Naive thymus-derived CD4-positive, alpha-beta T cell (primary cell): ENCODE results near the gene TYMP. TPM values are rescaled to one million over a fixed set of nuclear protein-coding genes. Genes with fewer than 3 reads are reported as not detected.
A peak's percentile ranks its signal among the peaks of the same experiment; 100 is the strongest.

Experiments
- ATAC-seq: fragments of 150-1000 bp; cut with Tn5 transposase; 2 replicates; pipeline ENCODE4 v1.10.0; 2021; ENCODE audit warnings: mild to moderate bottlenecking, moderate library complexity
- CTCF ChIA-PET: fragments of 350-600 bp; sonication (Branson Sonifier 250); formaldehyde crosslinking; loops from one replicate; lab custom pipeline; 2021; ENCODE audit warnings: antibody characterized with exemption; lab: Charles Lee
- POLR2A ChIA-PET: fragments of 350-600 bp; sonication (Branson Sonifier 250); formaldehyde crosslinking; loops from one replicate; lab custom pipeline; 2021; ENCODE audit warnings: antibody characterized with exemption, inconsistent platforms; lab: Charles Lee
- DNase-seq, 9 donors: peaks; one replicate each; pipeline versions ENCODE4 v3.0.0 to v3.0.0-alpha.2; 2020 to 2022; ENCODE audit warnings: mixed read lengths in 1 of 9
- H3K27ac ChIP-seq: one replicate; pipeline ENCODE4 v1.7.0; 2013; ENCODE audit warnings: mild to moderate bottlenecking, low read depth, low read length, moderate library complexity
- H3K27me3 ChIP-seq, 2 donors: one replicate each; pipeline ENCODE4 v1.7.0; 2013; ENCODE audit warnings: low read length in 2 of 2, mild to moderate bottlenecking in 2 of 2, moderate library complexity in 2 of 2; ENCODE audit not compliant: control insufficient read depth in 2 of 2, insufficient read depth in 2 of 2
- H3K36me3 ChIP-seq, 3 experiments: 1 replicate in 2 of 3; 2 replicates in 1 of 3; pipeline ENCODE4 v1.7.0; 2013; ENCODE audit warnings: low read length in 3 of 3, mild to moderate bottlenecking in 3 of 3, moderate library complexity in 1 of 3; ENCODE audit not compliant: insufficient read depth in 3 of 3, control insufficient read depth in 2 of 3
- H3K4me1 ChIP-seq, 2 donors: one replicate each; pipeline ENCODE4 v1.7.0; 2013; ENCODE audit warnings: low read length in 2 of 2, mild to moderate bottlenecking in 2 of 2, moderate library complexity in 1 of 2; ENCODE audit not compliant: control insufficient read depth in 2 of 2, insufficient read depth in 2 of 2
- H3K4me3 ChIP-seq: 2 replicates; pipeline ENCODE4 v1.7.0; 2013; ENCODE audit warnings: mild to moderate bottlenecking, low read length
- H3K9me3 ChIP-seq, 3 experiments: 1 replicate in 2 of 3; 2 replicates in 1 of 3; pipeline ENCODE4 v1.7.0; 2013; ENCODE audit warnings: low read length in 3 of 3; ENCODE audit not compliant: control insufficient read depth in 2 of 3
- H3K27ac Mint-ChIP-seq, 9 donors: one replicate each; pipeline ENCODE4 v1.8.0; 2020 to 2022; ENCODE audit warnings: mixed read lengths in 9 of 9, mild to moderate bottlenecking in 8 of 9, moderate library complexity in 5 of 9, inconsistent platforms in 2 of 9
- H3K27me3 Mint-ChIP-seq, 5 donors: one replicate each; pipeline ENCODE4 v1.8.0; 2021 to 2022; ENCODE audit warnings: mixed read lengths in 5 of 5, mild to moderate bottlenecking in 1 of 5
- H3K36me3 Mint-ChIP-seq, 5 donors: one replicate each; pipeline ENCODE4 v1.8.0; 2020 to 2022; ENCODE audit warnings: mixed read lengths in 5 of 5, mild to moderate bottlenecking in 3 of 5, inconsistent platforms in 1 of 5
- H3K4me1 Mint-ChIP-seq, 7 donors: one replicate each; pipeline ENCODE4 v1.8.0; 2020 to 2022; ENCODE audit warnings: mixed read lengths in 7 of 7, mild to moderate bottlenecking in 3 of 7, inconsistent platforms in 1 of 7
- H3K4me3 Mint-ChIP-seq, 10 donors: one replicate each; pipeline ENCODE4 v1.8.0; 2020 to 2022; ENCODE audit warnings: mild to moderate bottlenecking in 10 of 10, mixed read lengths in 10 of 10, moderate library complexity in 6 of 10, inconsistent platforms in 2 of 10
- H3K9me3 Mint-ChIP-seq, 11 donors: one replicate each; pipeline ENCODE4 v1.8.0; 2020 to 2022; ENCODE audit warnings: mixed read lengths in 11 of 11, mild to moderate bottlenecking in 4 of 11, inconsistent platforms in 1 of 11, moderate library complexity in 1 of 11
- intact Hi-C, 2 donors: fragments of 100-400 bp; cut with micrococcal nuclease; formaldehyde crosslinking; loops; one replicate each; pipeline ENCODE4 v1.15.1; 2023
- polyA plus RNA-seq, 2 donors: library from polyadenylated mRNA; unstranded; fragments of 300-500 nt; fragmentation: Illumina TruSeq; gene quantifications; one replicate each; pipeline ENCODE4 v1.2.3, GENCODE V29; 2021
- total RNA-seq, 6 experiments: library from RNA in 5 of 6; stranded (reverse) in 5 of 6; gene quantifications; 1 replicate in 5 of 6; 2 replicates in 1 of 6; pipeline ENCODE4 v1.2.3 and lab custom pipeline; 2021 to 2026

The TYMP gene
- total and polyA plus RNA-seq, 7 experiments from 2014 or later: 2.7 to 161 (median 7.9) TPM

- Mint-ChIP-seq H3K4me1 (peaks cover 14 to 33% (median 27%) of the 10 kb centered on the region in 7 donors), H3K4me3 (peak within 1 kb of the TSS; percentile 88 to 97 (median 94)), H3K9me3 (no peaks in the 10 kb centered on the region), H3K36me3 (peaks cover 0 to 7% (median 0%) of the 10 kb centered on the region in 5 donors), H3K27me3 (no peaks in the 10 kb centered on the region), H3K27ac (peak within 1 kb of the TSS; percentile 89 to 99 (median 98))
- peaks cover 0 to 42% (median 7%) of the 10 kb centered on the region in 3 experiments for H3K36me3 ChIP-seq
- peak; percentile 86 for ATAC-seq
- peak within 1 kb of the TSS; percentile 99 for H3K27ac ChIP-seq
- POLR2A ChIA-PET: interaction anchor here (0.6 to 6.2 kb wide), 27 partner anchors 10 to 548 kb away, joined by 3 to 116 read pairs (median 4); partner anchors contain the start of genes CHKB, KLHDC7B, PIM3 and SCO2
- H3K4me3 ChIP-seq: peak within 1 kb of the TSS; percentile 91
- CTCF ChIA-PET: interaction anchor here (1.1 to 2.0 kb wide), 8 partner anchors 10 to 256 kb away, joined by 3 to 25 read pairs (median 5); partner anchors contain the start of genes HDAC10 and SCO2
- peak; percentile 95 to 99 (median 97) for DNase-seq
- intact Hi-C loops: loop anchor here (1.0 to 10.0 kb wide), 15 partner anchors 17 to 317 kb away; partner anchors contain the start of genes CHKB (in 2 of the 2), MAPK11 (in 2 of the 2), SCO2 (in 2 of the 2) and SBF1 (in 1 of the 2)
- H3K9me3 ChIP-seq: no peaks in the 10 kb centered on the region
- H3K27me3 ChIP-seq: no peaks in the 10 kb centered on the region
- peaks cover 19 to 26% of the 10 kb centered on the region in 2 donors for H3K4me1 ChIP-seq
Observed at GRCh38 chr22:50507991-50508884, 21.6 kb downstream of the TYMP start, which contains the start of gene NCAPH2. Gene NCAPH2, plus strand, starts transcription at chr22:50508224. Its CDS starts 114 bp downstream, at chr22:50508338.

DNA sequence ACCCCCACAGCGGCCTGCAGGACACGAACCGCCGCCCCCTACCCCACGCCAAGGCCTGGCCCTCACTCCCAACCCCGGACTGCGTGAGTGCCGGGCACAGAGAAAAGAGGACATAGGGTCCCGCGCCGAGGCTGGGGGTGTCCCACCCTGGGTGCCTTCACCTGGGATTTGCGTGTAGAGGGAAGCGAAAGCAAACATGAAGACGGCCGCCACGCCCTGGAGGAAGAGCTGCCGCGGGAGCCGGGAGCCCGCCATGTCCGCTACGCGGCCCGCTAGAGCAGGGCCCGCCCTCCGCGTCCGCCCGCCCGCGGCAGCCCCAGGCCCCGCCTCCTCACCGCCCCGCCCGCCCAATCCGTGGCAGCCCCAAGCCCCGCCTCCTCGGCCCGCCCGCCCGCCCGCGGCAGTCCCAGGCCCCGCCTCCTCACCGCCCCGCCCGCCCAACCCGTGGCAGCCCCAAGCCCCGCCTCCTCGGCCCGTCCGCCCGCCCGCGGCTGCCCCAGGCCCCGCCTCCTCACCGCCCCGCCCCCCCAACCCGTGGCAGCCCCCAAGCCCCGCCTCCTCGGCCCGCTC lies 22.3 kb downstream of the TYMP start, which contains the start of gene LMF2:
TSS of gene LMF2 (minus strand) at position 282 of the 570 bp plus-strand sequence. CDS start at position 255, 27 bp downstream.
- Mint-ChIP-seq H3K27me3 (no peaks in the 10 kb centered on the region), H3K4me1 (peaks cover 12 to 28% (median 23%) of the 10 kb centered on the region in 7 donors), H3K4me3 (peak within 1 kb of the TSS; percentile 88 to 97 (median 94)), H3K36me3 (peaks cover 0 to 7% (median 0%) of the 10 kb centered on the region in 5 donors), H3K9me3 (no peaks in the 10 kb centered on the region), H3K27ac (peak within 1 kb of the TSS; percentile 89 to 99 (median 98))
- Histone ChIP-seq H3K4me3 (peak within 1 kb of the TSS; percentile 91), H3K36me3 (peaks cover 0 to 42% (median 7%) of the 10 kb centered on the region in 3 experiments), H3K9me3 (no peaks in the 10 kb centered on the region), H3K27ac (peak within 1 kb of the TSS; percentile 99), H3K27me3 (no peaks in the 10 kb centered on the region), H3K4me1 (peaks cover 19 to 26% of the 10 kb centered on the region in 2 donors)
- intact Hi-C loops: loop anchor here (1.0 to 10.0 kb wide), 5 partner anchors 32 to 233 kb away; partner anchors contain the start of genes MAPK11 (in 1 of the 2) and SBF1 (in 1 of the 2)
- ChIA-PET CTCF (interaction anchor here (1.1 to 2.0 kb wide), 6 partner anchors 10 to 256 kb away, joined by 3 to 25 read pairs (median 6); partner anchors contain the start of genes HDAC10 and SCO2), POLR2A (interaction anchor here (0.7 to 6.2 kb wide), 21 partner anchors 10 to 547 kb away, joined by 3 to 116 read pairs (median 5); partner anchors contain the start of genes CHKB, PIM3, SCO2 and SYCE3)
- ATAC-seq (peak; percentile 82), DNase-seq (peak; percentile 83 to 94 (median 90))

DNA sequence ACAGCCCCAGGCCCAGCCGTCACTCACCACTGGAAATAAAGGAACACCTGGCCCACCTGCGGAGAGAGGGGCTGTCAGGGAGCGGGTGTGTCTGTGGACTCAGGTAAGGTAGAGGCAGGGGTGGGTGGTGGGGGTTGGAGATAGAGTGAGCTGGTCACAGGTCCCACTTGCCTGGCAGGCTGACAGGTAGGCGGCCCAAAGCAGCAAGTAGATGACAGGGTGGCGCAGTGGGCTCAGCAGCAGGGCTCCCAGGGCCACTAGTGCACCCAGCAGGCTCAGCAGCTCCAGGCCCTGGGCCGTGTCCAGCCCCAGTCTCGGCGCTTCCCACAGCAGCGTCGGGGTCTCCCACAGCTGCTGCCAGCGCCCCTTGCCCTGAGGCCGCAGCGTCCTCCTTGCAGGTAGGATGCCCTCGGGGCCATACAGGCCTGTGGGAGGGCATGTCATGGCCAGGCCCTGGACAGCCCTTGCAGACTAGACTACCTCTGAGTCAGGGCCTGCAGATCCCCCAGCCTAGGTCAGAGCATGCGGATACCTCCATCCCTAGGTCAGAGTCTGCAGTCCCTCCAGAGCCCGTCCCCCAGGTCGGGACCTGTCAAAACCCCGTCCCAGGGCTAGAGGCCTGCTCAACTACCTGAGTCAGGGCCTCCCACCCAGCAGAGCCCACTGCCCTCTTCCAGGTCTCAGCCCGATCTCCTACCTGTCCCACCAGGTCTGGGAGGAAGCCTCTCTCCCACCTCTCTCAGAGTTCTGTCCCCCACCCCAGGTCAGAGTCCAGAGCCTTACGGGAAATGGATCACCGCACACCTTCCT lies 23.0 kb downstream of the TYMP start:
- H3K4me1 ChIP-seq: peaks cover 19 to 26% of the 10 kb centered on the region in 2 donors
- peaks cover 12 to 22% (median 16%) of the 10 kb centered on the region in 7 donors for H3K4me1 Mint-ChIP-seq
- peak overlapping the region; percentile 91 for H3K4me3 ChIP-seq
- ChIA-PET POLR2A (interaction anchor here (0.8 to 6.2 kb wide), 10 partner anchors 10 to 546 kb away, joined by 3 to 116 read pairs (median 4); partner anchors contain the start of genes PIM3, SCO2, TUBGCP6 and TYMP), CTCF (interaction anchor here (0.6 to 1.1 kb wide), 3 partner anchors 15 to 114 kb away, joined by 3 read pairs; no protein-coding TSS in a partner anchor)
- peak overlapping the region; percentile 99 for H3K27ac ChIP-seq
- intact Hi-C loops: loop anchor here (1.0 to 10.0 kb wide), 5 partner anchors 32 to 232 kb away; partner anchors contain the start of genes MAPK11 (in 1 of the 2) and SBF1 (in 1 of the 2)
- peak overlapping the region; percentile 88 to 97 (median 92) for H3K4me3 Mint-ChIP-seq
- ATAC-seq: no peak
- peaks cover 0 to 5% (median 0%) of the 10 kb centered on the region in 5 donors for H3K36me3 Mint-ChIP-seq
- no peaks in the 10 kb centered on the region for H3K27me3 Mint-ChIP-seq
- H3K9me3 ChIP-seq: no peaks in the 10 kb centered on the region
- peak overlapping the region; percentile 62 to 95 (median 91) for H3K27ac Mint-ChIP-seq
- H3K9me3 Mint-ChIP-seq: no peaks in the 10 kb centered on the region
- H3K36me3 ChIP-seq: peaks cover 0 to 40% (median 7%) of the 10 kb centered on the region in 3 experiments
- peak in 1 of 9 donors; percentile 34 for DNase-seq
- H3K27me3 ChIP-seq: no peaks in the 10 kb centered on the region

DNA sequence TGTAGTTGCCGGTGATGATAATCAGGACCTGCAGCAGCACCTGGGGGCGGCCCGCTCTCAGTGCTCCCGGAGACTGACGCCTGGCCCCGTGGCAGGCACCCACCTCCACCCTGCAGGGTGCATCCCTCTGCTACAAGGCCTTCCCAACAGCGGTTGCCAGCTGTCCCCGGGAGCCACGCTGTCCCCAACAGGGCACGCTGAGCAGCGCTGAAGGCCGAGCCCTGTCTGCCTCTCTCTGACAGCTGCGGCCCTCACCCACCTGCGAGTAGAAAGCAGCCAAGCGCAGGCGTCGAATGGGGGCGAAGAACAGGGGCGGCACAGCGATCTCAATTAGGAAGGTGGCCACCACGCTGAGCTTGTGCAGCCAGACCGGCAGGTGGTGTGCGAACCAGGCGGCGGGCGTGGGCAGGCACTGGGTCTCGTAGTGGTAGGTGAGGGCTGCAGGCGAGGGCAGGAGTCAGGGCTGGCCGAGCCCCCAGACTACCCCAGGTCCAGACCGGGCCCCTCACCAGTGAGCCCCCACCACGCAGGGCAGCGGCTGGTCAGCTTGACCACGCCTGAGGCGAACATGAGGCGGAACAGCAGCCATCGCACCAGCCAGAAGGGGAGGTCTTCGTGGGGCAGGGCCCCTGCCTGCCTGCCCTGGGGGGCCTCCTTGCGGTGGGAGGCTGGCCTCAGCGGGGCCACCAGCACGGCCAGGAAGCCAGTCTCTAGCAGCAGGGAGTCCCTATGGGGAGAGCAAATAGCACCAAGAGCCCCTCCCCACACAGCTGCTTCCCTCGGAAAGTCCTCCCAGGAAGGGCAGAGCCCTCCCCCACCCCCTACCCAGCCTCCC lies 23.8 kb downstream of the TYMP start:
- no peaks in the 10 kb centered on the region for H3K9me3 Mint-ChIP-seq
- H3K27ac Mint-ChIP-seq: peak overlapping the region in 1 of 9 donors; percentile 51
- ChIA-PET POLR2A (interaction anchor here (0.7 to 6.2 kb wide), 4 partner anchors 9 to 115 kb away, joined by 3 to 116 read pairs (median 4); partner anchors contain the start of genes SCO2 and TYMP), CTCF (interaction anchor here (0.6 to 1.0 kb wide), 3 partner anchors 16 to 115 kb away, joined by 3 read pairs; no protein-coding TSS in a partner anchor)
- Histone ChIP-seq H3K27ac (peak overlapping the region; percentile 99), H3K4me3 (peak overlapping the region; percentile 91), H3K27me3 (no peaks in the 10 kb centered on the region), H3K9me3 (no peaks in the 10 kb centered on the region), H3K4me1 (peaks cover 19 to 26% of the 10 kb centered on the region in 2 donors), H3K36me3 (peaks cover 0 to 40% (median 7%) of the 10 kb centered on the region in 3 experiments)
- no peak for ATAC-seq
- intact Hi-C loops: loop anchor here in 1 of 2 donors (10.0 kb wide), 1 partner anchor 231 kb away; the partner anchor contains the start of gene MAPK11
- peaks cover 12 to 22% (median 16%) of the 10 kb centered on the region in 7 donors for H3K4me1 Mint-ChIP-seq
- H3K4me3 Mint-ChIP-seq: peak overlapping the region in 9 of 10 donors; percentile 21 to 97 (median 93)
- H3K27me3 Mint-ChIP-seq: no peaks in the 10 kb centered on the region
- H3K36me3 Mint-ChIP-seq: peaks cover 0 to 5% (median 0%) of the 10 kb centered on the region in 5 donors
- DNase-seq: no peak
